Endothelial cell of umbilical vein (primary cell): ENCODE measurements around the gene TIMELESS. TPM values are rescaled to one million over a fixed set of nuclear protein-coding genes. Genes with fewer than 3 reads are reported as not detected.
A peak's percentile ranks its signal among the peaks of the same experiment; 100 is the strongest.

Experiments used
- BruUV-seq: library from RNA; stranded (reverse); fragments of 400-500 nt; replicated peaks from 2 replicates; lab custom pipeline; 2021; lab: Mats Ljungman, UMichigan
- CTCF ChIA-PET: fragments of 300-600, 350-600 bp; sonication (Branson Sonifier 250); formaldehyde crosslinking; loops from one replicate; lab custom pipeline; 2021; ENCODE audit warnings: antibody characterized with exemption, inconsistent platforms; lab: Charles Lee
- POLR2A ChIA-PET: fragments of 300-600, 350-600 bp; sonication (Branson Sonifier 250); formaldehyde crosslinking; loops from one replicate; lab custom pipeline; 2021; ENCODE audit warnings: antibody characterized with exemption, inconsistent platforms; lab: Charles Lee
- DNase-seq: peaks from one replicate; pipeline ENCODE4 v3.0.0-alpha.2; 2011; ENCODE audit warnings: low read depth, low spot score
- FAIRE-seq: peaks from 2 replicates; lab custom pipeline; 2011; peaks lifted over from hg19 to GRCh38; lab: Jason Lieb, UNC
- H2AFZ ChIP-seq: 2 replicates; pipeline ENCODE4 v1.6.0; 2012; ENCODE audit warnings: low read depth, low read length, control low read depth, inconsistent platforms
- H3K27ac ChIP-seq: 2 replicates; pipeline ENCODE4 v1.5.1; 2011; ENCODE audit warnings: low read depth, mild to moderate bottlenecking, control low read depth, low read length, moderate library complexity; ENCODE audit not compliant: insufficient read depth
- H3K27me3 ChIP-seq, 2 experiments: 2 replicates each; pipeline versions ENCODE4 v1.6.0 to v1.6.1; 2011; ENCODE audit warnings: low read length in 2 of 2, mixed read lengths in 1 of 2; ENCODE audit not compliant: control insufficient read depth in 2 of 2, insufficient read depth in 2 of 2
- H3K36me3 ChIP-seq, 2 experiments: 2 replicates in 1 of 2; 3 replicates in 1 of 2; pipeline ENCODE4 v1.5.1; 2011; ENCODE audit warnings: low read length in 2 of 2, mild to moderate bottlenecking in 1 of 2, moderate library complexity in 1 of 2; ENCODE audit not compliant: control insufficient read depth in 2 of 2, insufficient read depth in 2 of 2; ENCODE audit errors: extremely low read depth in 1 of 2
- H3K4me1 ChIP-seq: 3 replicates; pipeline ENCODE4 v1.5.1; 2011; ENCODE audit warnings: mild to moderate bottlenecking, low read length; ENCODE audit not compliant: control insufficient read depth, insufficient read depth; ENCODE audit errors: extremely low read depth
- H3K4me2 ChIP-seq: 2 replicates; pipeline ENCODE4 v1.6.1; 2011; ENCODE audit warnings: low read length, control low read depth, mixed read lengths; ENCODE audit not compliant: insufficient read depth
- H3K4me3 ChIP-seq, 3 experiments: fragments of 200-600 bp in 1 of 3; sonication (generic), shearing (Covaris generic) in 1 of 3; replicated peaks in 1 of 3; 2 replicates each; pipeline ENCODE4 v1.5.1; 2011 to 2016; ENCODE audit warnings: control low read depth in 3 of 3, low read length in 3 of 3, mild to moderate bottlenecking in 2 of 3, inconsistent platforms in 1 of 3, low read depth in 1 of 3, moderate library complexity in 1 of 3; ENCODE audit not compliant: insufficient read depth in 1 of 3
- H3K79me2 ChIP-seq: 2 replicates; pipeline ENCODE4 v1.6.0; 2012; ENCODE audit warnings: low read length, inconsistent platforms; ENCODE audit not compliant: control insufficient read depth, insufficient read depth
- H3K9ac ChIP-seq: replicated peaks from 2 replicates; pipeline ENCODE3; 2011; ENCODE audit warnings: low read length, control low read depth; ENCODE audit not compliant: insufficient read depth; ENCODE audit errors: extremely low read depth
- H3K9me1 ChIP-seq: replicated peaks from 3 replicates; pipeline ENCODE4 v1.6.0; 2011; ENCODE audit warnings: mild to moderate bottlenecking, low read length; ENCODE audit not compliant: control insufficient read depth, insufficient read depth; ENCODE audit errors: extremely low read depth
- H3K9me3 ChIP-seq: replicated peaks from 2 replicates; pipeline ENCODE4 v1.5.1; 2012; ENCODE audit warnings: low read length, inconsistent platforms; ENCODE audit not compliant: control insufficient read depth, insufficient read depth
- H4K20me1 ChIP-seq: replicated peaks from 2 replicates; pipeline ENCODE3; 2011; ENCODE audit warnings: mild to moderate bottlenecking, low read length; ENCODE audit not compliant: control insufficient read depth, insufficient read depth; ENCODE audit errors: extremely low read depth
- CTCF ChIP-seq, 2 donors: IDR thresholded peaks; 1 replicate in 1 of 2; 2 replicates in 1 of 2; pipeline ENCODE4 v1.5.1; 2011; ENCODE audit warnings: low read length in 2 of 2, mild to moderate bottlenecking in 2 of 2, moderate library complexity in 2 of 2, control low read depth in 1 of 2, inconsistent platforms in 1 of 2, low read depth in 1 of 2; ENCODE audit not compliant: insufficient read depth in 1 of 2; ENCODE audit errors: extremely low read depth in 1 of 2
- EZH2 ChIP-seq: IDR thresholded peaks from 2 replicates; pipeline ENCODE4 v1.6.1; 2012; ENCODE audit warnings: borderline replicate concordance, low read depth, mild to moderate bottlenecking, moderate library complexity, low read length, inconsistent platforms; ENCODE audit not compliant: severe bottlenecking
- FOS ChIP-seq: IDR thresholded peaks from 2 replicates; pipeline ENCODE4 v1.6.1; 2011; ENCODE audit warnings: mild to moderate bottlenecking, low read length, moderate library complexity, borderline replicate concordance; ENCODE audit not compliant: insufficient read depth
- GATA2 ChIP-seq: IDR thresholded peaks from 2 replicates; pipeline ENCODE4 v1.7.0; 2011; ENCODE audit warnings: low read depth, mild to moderate bottlenecking, moderate library complexity, mixed read lengths, low read length; ENCODE audit not compliant: insufficient read length, insufficient read depth
- JUN ChIP-seq: IDR thresholded peaks from 2 replicates; pipeline ENCODE4 v1.6.1; 2011; ENCODE audit warnings: borderline replicate concordance, low read depth; ENCODE audit not compliant: insufficient read length, insufficient read depth
- MAX ChIP-seq: IDR thresholded peaks from 2 replicates; pipeline ENCODE4 v1.6.1; 2011; ENCODE audit not compliant: insufficient read depth, insufficient read length
- MYC ChIP-seq: IDR thresholded peaks from one replicate; pipeline ENCODE4 v1.6.1; 2011; ENCODE audit warnings: mild to moderate bottlenecking, low read depth, low read length
- POLR2A ChIP-seq: IDR thresholded peaks from 2 replicates; pipeline ENCODE4 v1.6.1; 2012; ENCODE audit warnings: low read depth, mild to moderate bottlenecking, control low read depth, low read length
- POLR2AphosphoS5 ChIP-seq: IDR thresholded peaks from 2 replicates; pipeline ENCODE4 v1.6.1; 2012; ENCODE audit warnings: low read depth, mild to moderate bottlenecking, control low read depth, low read length, moderate library complexity; ENCODE audit not compliant: insufficient read depth
- dilution Hi-C: fragments of 300-500 bp; cut with MboI; formaldehyde crosslinking; loops from one replicate; pipeline ENCODE4 v1.15.0; 2019; ENCODE audit warnings: low sequenced_read_pairs; ENCODE audit not compliant: extremely low pct_ligation_motif_present
- intact Hi-C: fragments of 100-400 bp; cut with micrococcal nuclease; formaldehyde crosslinking; loops from one replicate; pipeline ENCODE4 v1.10.0; 2022
- polyA plus RNA-seq, 4 experiments: library from polyadenylated mRNA; depleted of rRNA in 3 of 4; stranded (reverse) in 3 of 4; unstranded in 1 of 4; fragments of >200 nt; gene quantifications; 2 replicates each; pipeline versions ENCODE4 v1.2.1 to v1.2.3, GENCODE V29; 2011 to 2012; ENCODE audit warnings: missing spikeins in 1 of 4
- total RNA-seq: library from RNA; stranded (reverse); gene quantifications from 2 replicates; pipeline ENCODE4 v1.2.3, GENCODE V29; 2021

Gene TIMELESS
- total and polyA plus RNA-seq, 2 donors (not counting 3 experiments of a cell fraction or from before 2014, with no cell fraction given): 6.1 to 28.2 TPM

GRCh38 chr12:56487448-56488040 is 38.3 kb upstream of the TIMELESS start:
- peak overlapping the region; percentile 6 for H3K4me2 ChIP-seq
- peak; percentile 89 for TF ChIP-seq EZH2
- no peak for TF ChIP-seq MAX
- ChIA-PET POLR2A (no interaction called here), CTCF (interaction anchor here (1.6 kb wide), 1 partner anchor 149 kb away, joined by 4 read pairs; no protein-coding TSS in a partner anchor)
- H3K9me3 ChIP-seq: no peaks in the 10 kb centered on the region
- FAIRE-seq (no peak), DNase-seq (peak; percentile 6)
- H3K9ac ChIP-seq: no peak overlapping the region
- no peak overlapping the region for H3K27ac ChIP-seq
- peaks cover 24 to 46% of the 10 kb centered on the region in 2 experiments for H3K27me3 ChIP-seq
- peak overlapping the region; percentile 18 for H2AFZ ChIP-seq
- H3K36me3 ChIP-seq: no peaks in the 10 kb centered on the region
- H3K4me1 ChIP-seq: peaks cover 4% of the 10 kb centered on the region
- no peaks in the 10 kb centered on the region for H4K20me1 ChIP-seq
- H3K9me1 ChIP-seq: no peaks in the 10 kb centered on the region
- no TSS peak for BruUV-seq
- intact Hi-C loops (no loop called here), dilution Hi-C loops (no loop called here)
- peak overlapping the region in 2 of 3 experiments; percentile 1 to 27 for H3K4me3 ChIP-seq
- no peaks in the 10 kb centered on the region for H3K79me2 ChIP-seq

- no peak for FAIRE-seq
- TF ChIP-seq POLR2A: no peak
- TF ChIP-seq CTCF (IDR thresholded peaks at IDR 0.05; ENCODE audit: extremely low read depth in 1 of 2, insufficient read depth in 1 of 2, low read depth in 1 of 2, low read length in 2 of 2): no peak
- no peak for TF ChIP-seq EZH2
- no peak for TF ChIP-seq GATA2
- no peak for TF ChIP-seq MAX
- no peak for TF ChIP-seq JUN
- no peak for TF ChIP-seq MYC
- TF ChIP-seq FOS: no peak
- no peak for TF ChIP-seq POLR2AphosphoS5
- Histone ChIP-seq H3K9ac (no peak overlapping the region), H3K27ac (no peak overlapping the region), H2AFZ (no peak overlapping the region), H3K27me3 (peaks cover 22 to 40% of the 10 kb centered on the region in 2 experiments), H3K9me1 (no peaks in the 10 kb centered on the region), H3K36me3 (no peaks in the 10 kb centered on the region), H3K4me3 (no peak overlapping the region), H3K79me2 (no peaks in the 10 kb centered on the region), H3K4me2 (no peak overlapping the region), H4K20me1 (no peaks in the 10 kb centered on the region), H3K9me3 (no peaks in the 10 kb centered on the region), H3K4me1 (peaks cover 4% of the 10 kb centered on the region)
- BruUV-seq: no TSS peak
- intact Hi-C loops: no loop called here
- no peak for DNase-seq
- ChIA-PET POLR2A (no interaction called here), CTCF (no interaction called here)
- dilution Hi-C loops: no loop called here
These were observed 37.5 kb upstream of the TIMELESS start for GRCh38 chr12:56486694-56487093.
